HEK293T (cell line): Measurements from ENCODE around the gene COL9A3.

Source experiments
- CTCF ChIA-PET: fragments of 350-600 bp; formaldehyde crosslinking; extraction: SDS; loops from one replicate; lab custom pipeline; 2021; ENCODE audit warnings: antibody characterized with exemption, inconsistent platforms; lab: Yijun Ruan, JAX
- POLR2A ChIA-PET: fragments of 350-600 bp; formaldehyde crosslinking; extraction: SDS; loops from one replicate; lab custom pipeline; 2020; ENCODE audit warnings: antibody characterized with exemption, inconsistent platforms; lab: Yijun Ruan, JAX
- DNase-seq: peaks from one replicate; pipeline ENCODE4 v3.0.0; 2012; ENCODE audit warnings: mixed read lengths; ENCODE audit errors: extremely low spot score
- ARNT ChIP-seq: fragments of 450-650 bp; IDR thresholded peaks from 2 replicates; pipeline ENCODE4 v1.6.1; 2017; ENCODE audit warnings: mild to moderate bottlenecking
- BHLHE40 ChIP-seq: fragments of 450-650 bp; IDR thresholded peaks from 2 replicates; pipeline ENCODE4 v1.6.1; 2016; ENCODE audit warnings: mild to moderate bottlenecking, moderate library complexity, borderline replicate concordance
- CTBP1 ChIP-seq: fragments of 450-650 bp; IDR thresholded peaks from 2 replicates; pipeline ENCODE4 v1.6.1; 2016; ENCODE audit warnings: borderline replicate concordance
- ELF4 ChIP-seq: fragments of 450-650 bp; IDR thresholded peaks from 2 replicates; pipeline ENCODE4 v1.6.1; 2017; ENCODE audit warnings: antibody characterized with exemption
- FOXA1 ChIP-seq: fragments of 450-650 bp; IDR thresholded peaks from 2 replicates; pipeline ENCODE4 v1.6.1; 2016; ENCODE audit warnings: mild to moderate bottlenecking
- FOXK2 ChIP-seq: fragments of 450-650 bp; IDR thresholded peaks from 2 replicates; pipeline ENCODE4 v1.6.1; 2016; ENCODE audit warnings: mild to moderate bottlenecking
- FOXM1 ChIP-seq: fragments of 450-650 bp; IDR thresholded peaks from 2 replicates; pipeline ENCODE4 v1.6.1; 2017; ENCODE audit warnings: mild to moderate bottlenecking, borderline replicate concordance
- HDGF ChIP-seq: fragments of 450-650 bp; IDR thresholded peaks from 2 replicates; pipeline ENCODE4 v1.6.1; 2017; ENCODE audit warnings: antibody characterized with exemption, borderline replicate concordance
- L3MBTL2 ChIP-seq: fragments of 450-650 bp; conservative IDR thresholded peaks from 2 replicates; pipeline ENCODE4 v1.6.1; 2016; ENCODE audit warnings: mild to moderate bottlenecking
- LEF1 ChIP-seq: fragments of 450-650 bp; IDR thresholded peaks from 2 replicates; pipeline ENCODE4 v1.6.1; 2017; ENCODE audit warnings: mild to moderate bottlenecking, borderline replicate concordance
- NFRKB ChIP-seq: fragments of 450-650 bp; IDR thresholded peaks from 2 replicates; pipeline ENCODE4 v1.6.1; 2016; ENCODE audit warnings: mild to moderate bottlenecking, moderate library complexity
- PKNOX1 ChIP-seq: fragments of 450-650 bp; IDR thresholded peaks from 2 replicates; pipeline ENCODE4 v1.6.1; 2016
- SP1 ChIP-seq: fragments of 450-650 bp; IDR thresholded peaks from 2 replicates; pipeline ENCODE4 v1.6.1; 2017
- SUZ12 ChIP-seq: fragments of 450-650 bp; IDR thresholded peaks from 2 replicates; pipeline ENCODE4 v1.6.1; 2016; ENCODE audit warnings: mild to moderate bottlenecking
- TARDBP ChIP-seq: fragments of 450-650 bp; IDR thresholded peaks from 2 replicates; pipeline ENCODE4 v1.6.1; 2016
- ZNF384 ChIP-seq: fragments of 450-650 bp; IDR thresholded peaks from 2 replicates; pipeline ENCODE4 v1.6.1; 2016

Gene COL9A3

GRCh38 chr20:62814709-62815065 is 2.2 kb upstream of the COL9A3 start:
- POLR2A ChIA-PET: interaction anchor here (1.1 to 2.6 kb wide), 3 partner anchors 14 to 21 kb away, joined by 3 to 8 read pairs (median 3); partner anchors contain the start of gene MRGBP
- CTCF ChIA-PET: interaction anchor here (1.4 kb wide), 1 partner anchor 8 kb away, joined by 5 read pairs; no protein-coding TSS in a partner anchor
- no peak for DNase-seq
- TF ChIP-seq CTBP1: no peak

- ChIA-PET CTCF (interaction anchor here (0.7 to 1.4 kb wide), 3 partner anchors 8 to 49 kb away, joined by 3 to 5 read pairs (median 4); no protein-coding TSS in a partner anchor), POLR2A (interaction anchor here (1.1 to 2.6 kb wide), 3 partner anchors 15 to 21 kb away, joined by 3 to 8 read pairs (median 3); partner anchors contain the start of gene MRGBP)
- no peak for TF ChIP-seq ELF4
- no peak for TF ChIP-seq FOXA1
- TF ChIP-seq ZNF384: no peak
- no peak for TF ChIP-seq FOXK2
- TF ChIP-seq TARDBP: no peak
- TF ChIP-seq CTBP1: no peak
- TF ChIP-seq FOXM1: no peak
- no peak for TF ChIP-seq PKNOX1
- no peak for TF ChIP-seq ARNT
- TF ChIP-seq SP1: no peak
- TF ChIP-seq LEF1: no peak
- TF ChIP-seq BHLHE40: no peak
- TF ChIP-seq SUZ12: no peak
- TF ChIP-seq L3MBTL2: no peak
- no peak for TF ChIP-seq NFRKB
- TF ChIP-seq HDGF: no peak
- DNase-seq: no peak
Observed at GRCh38 chr20:62815066-62815991, 1.5 kb upstream of the COL9A3 start.

GRCh38 chr20:62816031-62816883 is 593 bp upstream of the COL9A3 start:
- CTCF ChIA-PET: interaction anchor here (0.7 kb wide), 1 partner anchor 22 kb away, joined by 3 read pairs; no protein-coding TSS in a partner anchor
- TF ChIP-seq SUZ12: no peak
- TF ChIP-seq HDGF: no peak
- no peak for TF ChIP-seq BHLHE40
- no peak for TF ChIP-seq FOXK2
- TF ChIP-seq CTBP1: no peak
- no peak for TF ChIP-seq ARNT
- TF ChIP-seq FOXM1: no peak
- no peak for TF ChIP-seq PKNOX1
- TF ChIP-seq SP1: no peak
- POLR2A ChIA-PET: interaction anchor here (1.2 to 2.6 kb wide), 2 partner anchors 21 to 22 kb away, joined by 3 to 8 read pairs; partner anchors contain the start of gene MRGBP
- no peak for DNase-seq

- DNase-seq: no peak
- POLR2A ChIA-PET: no interaction called here
- TF ChIP-seq PKNOX1 (no peak), ELF4 (no peak)
- CTCF ChIA-PET: no interaction called here
Observed at GRCh38 chr20:62817975-62818591, 1.2 kb downstream of the COL9A3 start.

- TF ChIP-seq ARNT (no peak), FOXM1 (no peak), CTBP1 (no peak), L3MBTL2 (no peak), NFRKB (no peak), ELF4 (no peak), FOXA1 (no peak), HDGF (no peak), BHLHE40 (no peak), ZNF384 (no peak), TARDBP (no peak), SUZ12 (no peak), LEF1 (no peak), PKNOX1 (no peak), FOXK2 (no peak), SP1 (no peak)
- ChIA-PET POLR2A (no interaction called here), CTCF (no interaction called here)
- no peak for DNase-seq
Observed at GRCh38 chr20:62818592-62819493, 2.0 kb downstream of the COL9A3 start.
